ENCODE results near the gene TUBB4B. TPM values are rescaled to one million over a fixed set of nuclear protein-coding genes. Genes with fewer than 3 reads are reported as not detected.
"Not testable (repeated sequence)": the region's sequence is repeated elsewhere in the genome, so short reads cannot be mapped to it uniquely, and the experiment has no call there.

TUBB4B gene
- total RNA-seq, 1 donor from 2014 or later = 312 TPM

DNA sequence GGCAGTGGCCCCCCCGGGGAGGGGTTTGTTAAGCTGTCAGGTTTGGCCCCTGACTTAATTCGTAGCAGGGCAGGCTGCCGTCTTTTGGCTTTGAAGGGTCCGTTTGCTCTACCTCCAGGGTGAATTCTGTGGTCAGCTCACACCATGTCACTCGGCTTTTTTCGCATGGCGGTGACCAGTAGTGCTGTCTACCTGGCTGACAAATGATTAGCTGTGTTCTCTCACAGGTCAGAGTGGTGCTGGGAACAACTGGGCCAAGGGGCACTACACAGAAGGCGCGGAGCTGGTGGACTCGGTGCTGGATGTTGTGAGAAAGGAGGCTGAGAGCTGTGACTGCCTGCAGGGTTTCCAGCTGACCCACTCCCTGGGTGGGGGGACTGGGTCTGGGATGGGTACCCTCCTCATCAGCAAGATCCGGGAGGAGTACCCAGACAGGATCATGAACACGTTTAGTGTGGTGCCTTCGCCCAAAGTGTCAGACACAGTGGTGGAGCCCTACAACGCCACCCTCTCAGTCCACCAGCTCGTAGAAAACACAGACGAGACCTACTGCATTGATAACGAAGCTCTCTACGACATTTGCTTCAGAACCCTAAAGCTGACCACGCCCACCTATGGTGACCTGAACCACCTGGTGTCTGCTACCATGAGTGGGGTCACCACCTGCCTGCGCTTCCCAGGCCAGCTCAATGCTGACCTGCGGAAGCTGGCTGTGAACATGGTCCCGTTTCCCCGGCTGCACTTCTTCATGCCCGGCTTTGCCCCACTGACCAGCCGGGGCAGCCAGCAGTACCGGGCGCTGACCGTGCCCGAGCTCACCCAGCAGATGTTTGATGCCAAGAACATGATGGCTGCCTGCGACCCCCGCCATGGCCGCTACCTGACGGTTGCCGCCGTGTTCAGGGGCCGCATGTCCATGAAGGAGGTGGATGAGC, 1.4 kb downstream of the TUBB4B start:
- H3K27me3 ChIP-seq = no peaks in the 10 kb centered on the region
- DNase-seq (ENCODE audit: extremely low spot score in 2 of 2) = no peak
- intact Hi-C loops (cut with DNase I) = no loop called here
- peaks cover 0 to 14% of the 10 kb centered on the region in 2 donors for H3K36me3 ChIP-seq
- H3K9me3 ChIP-seq = no peaks in the 10 kb centered on the region
- H3K4me1 ChIP-seq = peaks cover 54% of the 10 kb centered on the region
- TF ChIP-seq, protein P1, sequence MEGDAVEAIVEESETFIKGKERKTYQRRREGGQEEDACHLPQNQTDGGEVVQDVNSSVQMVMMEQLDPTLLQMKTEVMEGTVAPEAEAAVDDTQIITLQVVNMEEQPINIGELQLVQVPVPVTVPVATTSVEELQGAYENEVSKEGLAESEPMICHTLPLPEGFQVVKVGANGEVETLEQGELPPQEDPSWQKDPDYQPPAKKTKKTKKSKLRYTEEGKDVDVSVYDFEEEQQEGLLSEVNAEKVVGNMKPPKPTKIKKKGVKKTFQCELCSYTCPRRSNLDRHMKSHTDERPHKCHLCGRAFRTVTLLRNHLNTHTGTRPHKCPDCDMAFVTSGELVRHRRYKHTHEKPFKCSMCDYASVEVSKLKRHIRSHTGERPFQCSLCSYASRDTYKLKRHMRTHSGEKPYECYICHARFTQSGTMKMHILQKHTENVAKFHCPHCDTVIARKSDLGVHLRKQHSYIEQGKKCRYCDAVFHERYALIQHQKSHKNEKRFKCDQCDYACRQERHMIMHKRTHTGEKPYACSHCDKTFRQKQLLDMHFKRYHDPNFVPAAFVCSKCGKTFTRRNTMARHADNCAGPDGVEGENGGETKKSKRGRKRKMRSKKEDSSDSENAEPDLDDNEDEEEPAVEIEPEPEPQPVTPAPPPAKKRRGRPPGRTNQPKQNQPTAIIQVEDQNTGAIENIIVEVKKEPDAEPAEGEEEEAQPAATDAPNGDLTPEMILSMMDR (IDR thresholded peaks at IDR 0.05) = no peak
- TF ChIP-seq POLR2AphosphoS5 (IDR thresholded peaks at IDR 0.05; ENCODE audit: insufficient read depth in 1 of 2, low read depth in 1 of 2) (no peak), POLR2A (IDR thresholded peaks at IDR 0.05) (no peak)
- H3K27ac ChIP-seq = peak overlapping the region; percentile 78
- H3K4me3 ChIP-seq = peak overlapping the region; percentile 66 to 99

DNA sequence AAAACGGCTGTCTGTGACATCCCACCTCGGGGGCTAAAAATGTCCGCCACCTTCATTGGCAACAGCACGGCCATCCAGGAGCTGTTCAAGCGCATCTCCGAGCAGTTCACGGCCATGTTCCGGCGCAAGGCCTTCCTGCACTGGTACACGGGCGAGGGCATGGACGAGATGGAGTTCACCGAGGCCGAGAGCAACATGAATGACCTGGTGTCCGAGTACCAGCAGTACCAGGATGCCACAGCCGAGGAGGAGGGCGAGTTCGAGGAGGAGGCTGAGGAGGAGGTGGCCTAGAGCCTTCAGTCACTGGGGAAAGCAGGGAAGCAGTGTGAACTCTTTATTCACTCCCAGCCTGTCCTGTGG, 2.2 kb downstream of the TUBB4B start:
- peaks cover 51% of the 10 kb centered on the region for H3K4me1 ChIP-seq
- H3K27ac ChIP-seq; intact Hi-C loops (cut with DNase I); H3K9me3 ChIP-seq; H3K27me3 ChIP-seq; H3K4me3 ChIP-seq; DNase-seq (ENCODE audit: extremely low spot score in 2 of 2): not testable (repeated sequence)
- H3K36me3 ChIP-seq = peaks cover 0 to 14% of the 10 kb centered on the region in 2 donors

DNA sequence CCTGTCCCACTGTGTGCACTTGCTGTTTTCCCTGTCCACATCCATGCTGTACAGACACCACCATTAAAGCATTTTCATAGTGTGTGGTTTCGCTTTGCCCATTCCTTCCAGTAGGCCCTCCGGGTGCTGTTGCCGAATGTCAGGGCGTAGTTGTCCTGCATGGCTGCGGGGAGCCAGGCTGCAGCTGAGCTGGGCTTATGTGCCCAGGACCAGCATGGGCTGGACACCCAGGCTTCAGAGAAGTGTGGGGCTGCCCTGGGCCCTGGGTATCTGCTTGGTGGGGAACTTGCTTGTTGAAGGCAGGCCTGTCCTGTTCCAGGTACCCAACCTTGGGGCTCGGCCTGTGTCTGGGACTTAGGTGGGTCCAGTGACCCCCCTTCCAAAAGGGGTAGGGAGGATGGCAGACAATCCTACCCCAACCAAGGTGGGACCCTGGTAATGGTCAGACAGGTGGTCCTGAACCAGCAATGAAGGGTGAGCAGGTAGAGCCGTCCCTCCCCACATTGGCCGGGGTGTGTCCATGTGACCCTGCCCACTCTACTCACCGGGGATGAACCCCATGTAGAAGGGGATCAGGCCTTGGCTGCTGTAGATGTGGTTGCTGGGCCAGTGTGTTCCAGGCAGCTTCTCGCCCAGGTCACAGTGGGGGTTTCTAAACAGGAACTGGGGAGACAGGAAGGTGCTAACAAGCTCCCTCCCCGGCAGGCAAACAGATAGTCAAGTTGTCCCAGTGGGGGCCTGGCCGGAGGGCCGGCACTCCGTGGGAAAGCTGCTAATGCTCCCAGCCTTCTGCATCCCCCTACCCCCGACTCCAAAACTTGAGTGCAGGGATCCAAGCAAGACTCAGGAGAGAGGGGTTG, 2.8 kb downstream of the TUBB4B start:
- Histone ChIP-seq H3K27ac (no peak overlapping the region), H3K27me3 (no peaks in the 10 kb centered on the region), H3K4me1 (peaks cover 48% of the 10 kb centered on the region), H3K9me3 (no peaks in the 10 kb centered on the region), H3K36me3 (peaks cover 0 to 14% of the 10 kb centered on the region in 2 donors), H3K4me3 (no peak overlapping the region)
- intact Hi-C loops (cut with DNase I) = no loop called here
- TF ChIP-seq, protein P1 (IDR thresholded peaks at IDR 0.05) = no peak
- TF ChIP-seq POLR2AphosphoS5 (IDR thresholded peaks at IDR 0.05; ENCODE audit: insufficient read depth in 1 of 2, low read depth in 1 of 2) (no peak), POLR2A (IDR thresholded peaks at IDR 0.05) (no peak)
- DNase-seq (ENCODE audit: extremely low spot score in 2 of 2) = no peak

DNA sequence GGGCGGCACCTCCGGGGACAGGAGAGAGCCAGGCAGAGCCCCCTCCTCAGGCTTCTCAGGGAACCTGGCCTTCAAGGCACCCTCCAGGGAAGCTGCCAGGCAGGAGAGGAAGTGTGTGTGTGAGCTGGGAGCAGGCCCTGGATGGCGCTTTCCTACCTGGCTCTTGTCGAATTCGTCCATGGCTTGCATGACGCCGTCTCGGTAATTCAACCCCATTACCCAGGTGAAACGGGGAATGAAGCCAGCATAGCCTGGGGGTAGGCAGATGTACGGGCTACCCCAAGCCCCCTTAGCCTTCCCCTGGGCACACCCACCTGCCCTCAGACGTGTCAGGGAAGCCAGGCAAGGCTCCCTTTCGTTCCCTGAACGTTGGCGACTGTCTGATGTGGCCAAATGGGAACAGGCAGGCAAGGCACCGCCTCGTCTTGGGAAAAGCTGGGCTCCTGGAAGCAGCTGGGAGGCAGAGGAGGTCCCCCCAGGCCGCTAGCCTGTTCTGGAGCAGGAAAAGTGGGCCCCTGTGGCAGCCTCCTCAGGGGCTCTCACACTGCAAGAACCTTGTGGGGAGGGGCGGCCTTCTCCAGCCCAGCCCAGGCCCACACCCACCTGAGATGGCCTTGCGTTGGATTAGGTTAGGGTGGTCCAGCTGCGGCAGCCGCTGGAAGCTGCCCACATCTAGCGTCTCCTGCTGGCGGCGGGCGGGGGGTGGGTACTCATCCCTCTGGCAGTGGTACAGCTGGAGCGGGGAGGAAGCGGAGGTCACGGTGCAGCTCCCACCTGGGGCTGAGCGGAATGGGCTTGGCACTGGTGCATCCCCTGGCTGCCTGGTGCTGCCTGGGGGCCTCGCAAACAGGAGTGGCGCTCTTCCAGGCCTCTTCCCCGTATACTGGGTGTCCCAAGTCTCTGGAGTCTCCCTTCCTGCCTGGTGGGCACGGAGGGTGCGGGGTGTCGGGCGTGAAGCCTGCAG, 3.7 kb downstream of the TUBB4B start:
- intact Hi-C loops (cut with DNase I) = no loop called here
- Histone ChIP-seq H3K27me3 (no peaks in the 10 kb centered on the region), H3K9me3 (no peaks in the 10 kb centered on the region), H3K4me1 (peaks cover 40% of the 10 kb centered on the region), H3K36me3 (peaks cover 0 to 14% of the 10 kb centered on the region in 2 donors), H3K4me3 (no peak overlapping the region), H3K27ac (no peak overlapping the region)
- no peak for TF ChIP-seq POLR2AphosphoS5 (IDR thresholded peaks at IDR 0.05; ENCODE audit: insufficient read depth in 1 of 2, low read depth in 1 of 2)
- no peak for TF ChIP-seq POLR2A (IDR thresholded peaks at IDR 0.05)
- TF ChIP-seq, protein P1 (IDR thresholded peaks at IDR 0.05) = no peak
- no peak for DNase-seq (ENCODE audit: extremely low spot score in 2 of 2)

Measured in vagina (tissue), 2 donors.